Measurements from ENCODE around the gene PRDM10. TPM values are rescaled to one million over a fixed set of nuclear protein-coding genes. Genes with fewer than 3 reads are reported as not detected.
A peak's percentile ranks its signal among the peaks of the same experiment; 100 is the strongest.
"Not testable (repeated sequence)": the region's sequence is repeated elsewhere in the genome, so short reads cannot be mapped to it uniquely, and the experiment has no call there.

PRDM10 gene
- total RNA-seq, 4 donors from 2014 or later = 7.8 to 18.6 (median 9.7) TPM

DNA sequence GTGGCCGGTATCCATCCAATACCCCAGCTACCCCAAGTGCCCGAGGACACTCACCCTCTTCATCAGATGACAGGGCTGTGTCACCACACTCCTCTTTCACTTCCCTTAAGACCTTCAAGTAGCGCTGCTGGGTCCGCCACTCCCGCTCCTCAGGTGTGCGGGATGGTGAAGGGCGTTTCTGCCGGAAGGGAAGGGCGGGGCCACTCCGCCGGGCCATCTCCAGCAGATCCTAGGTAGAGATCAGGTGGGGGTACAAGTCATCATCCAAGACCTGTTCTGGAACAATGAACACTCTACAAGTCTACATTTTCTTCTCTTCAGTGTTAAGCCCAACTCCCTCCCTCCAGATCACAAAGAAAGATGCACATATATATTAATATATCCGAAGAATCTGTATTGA is 117.3 kb downstream of the PRDM10 start:
- intact Hi-C loops (cut with DNase I) = no loop called here

DNA sequence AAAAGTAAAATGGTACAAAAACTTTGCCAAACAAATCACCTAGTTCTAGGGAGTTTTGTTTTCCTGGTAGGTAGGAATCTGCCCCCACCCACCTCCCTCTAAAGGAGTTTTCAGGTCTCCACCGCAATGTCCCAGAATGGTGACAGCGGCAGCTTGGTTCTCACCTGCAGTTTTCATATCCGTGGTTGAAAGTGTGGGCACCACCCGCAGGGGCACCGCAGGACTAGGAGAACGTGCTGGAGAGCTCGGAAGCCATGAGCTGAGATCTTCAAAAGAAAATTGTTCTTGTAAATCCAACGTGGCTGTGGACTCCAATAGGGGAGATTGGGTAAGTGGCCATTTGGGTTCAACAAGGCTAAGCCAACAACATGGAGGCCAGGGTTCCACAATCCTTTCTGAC is 118.1 kb downstream of the PRDM10 start:
- Histone ChIP-seq H3K9me3 (no peaks in the 10 kb centered on the region), H3K36me3 (peaks cover 82 to 88% of the 10 kb centered on the region in 2 donors), H3K4me3 (replicated peaks in 1 of 3) (no peak overlapping the region), H3K27me3 (no peaks in the 10 kb centered on the region), H3K27ac (no peak overlapping the region), H3K4me1 (no peaks in the 10 kb centered on the region)
- WGBS, 2 donors = 92 to 95% methylated on average over 8 of the region's 8 CpGs
- TF ChIP-seq POLR2A (IDR thresholded peaks at IDR 0.05) = no peak
- TF ChIP-seq, protein P1, sequence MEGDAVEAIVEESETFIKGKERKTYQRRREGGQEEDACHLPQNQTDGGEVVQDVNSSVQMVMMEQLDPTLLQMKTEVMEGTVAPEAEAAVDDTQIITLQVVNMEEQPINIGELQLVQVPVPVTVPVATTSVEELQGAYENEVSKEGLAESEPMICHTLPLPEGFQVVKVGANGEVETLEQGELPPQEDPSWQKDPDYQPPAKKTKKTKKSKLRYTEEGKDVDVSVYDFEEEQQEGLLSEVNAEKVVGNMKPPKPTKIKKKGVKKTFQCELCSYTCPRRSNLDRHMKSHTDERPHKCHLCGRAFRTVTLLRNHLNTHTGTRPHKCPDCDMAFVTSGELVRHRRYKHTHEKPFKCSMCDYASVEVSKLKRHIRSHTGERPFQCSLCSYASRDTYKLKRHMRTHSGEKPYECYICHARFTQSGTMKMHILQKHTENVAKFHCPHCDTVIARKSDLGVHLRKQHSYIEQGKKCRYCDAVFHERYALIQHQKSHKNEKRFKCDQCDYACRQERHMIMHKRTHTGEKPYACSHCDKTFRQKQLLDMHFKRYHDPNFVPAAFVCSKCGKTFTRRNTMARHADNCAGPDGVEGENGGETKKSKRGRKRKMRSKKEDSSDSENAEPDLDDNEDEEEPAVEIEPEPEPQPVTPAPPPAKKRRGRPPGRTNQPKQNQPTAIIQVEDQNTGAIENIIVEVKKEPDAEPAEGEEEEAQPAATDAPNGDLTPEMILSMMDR (IDR thresholded peaks at IDR 0.05) = no peak
- no peak for DNase-seq
- intact Hi-C loops (cut with DNase I) = no loop called here

More for the DNA sequence above, 117.3 kb downstream of the PRDM10 start:
- Histone ChIP-seq H3K9me3 (no peaks in the 10 kb centered on the region), H3K36me3 (peaks cover 74 to 81% of the 10 kb centered on the region in 2 donors), H3K27me3 (no peaks in the 10 kb centered on the region), H3K4me1 (no peaks in the 10 kb centered on the region), H3K4me3 (replicated peaks in 1 of 3) (no peak overlapping the region), H3K27ac (no peak overlapping the region)
- TF ChIP-seq, protein P1 (IDR thresholded peaks at IDR 0.05) = no peak
- no peak for TF ChIP-seq POLR2A (IDR thresholded peaks at IDR 0.05)
- no peak for DNase-seq
- 97 to 98% methylated on average over 12 of the region's 12 CpGs for WGBS, 2 donors

DNA sequence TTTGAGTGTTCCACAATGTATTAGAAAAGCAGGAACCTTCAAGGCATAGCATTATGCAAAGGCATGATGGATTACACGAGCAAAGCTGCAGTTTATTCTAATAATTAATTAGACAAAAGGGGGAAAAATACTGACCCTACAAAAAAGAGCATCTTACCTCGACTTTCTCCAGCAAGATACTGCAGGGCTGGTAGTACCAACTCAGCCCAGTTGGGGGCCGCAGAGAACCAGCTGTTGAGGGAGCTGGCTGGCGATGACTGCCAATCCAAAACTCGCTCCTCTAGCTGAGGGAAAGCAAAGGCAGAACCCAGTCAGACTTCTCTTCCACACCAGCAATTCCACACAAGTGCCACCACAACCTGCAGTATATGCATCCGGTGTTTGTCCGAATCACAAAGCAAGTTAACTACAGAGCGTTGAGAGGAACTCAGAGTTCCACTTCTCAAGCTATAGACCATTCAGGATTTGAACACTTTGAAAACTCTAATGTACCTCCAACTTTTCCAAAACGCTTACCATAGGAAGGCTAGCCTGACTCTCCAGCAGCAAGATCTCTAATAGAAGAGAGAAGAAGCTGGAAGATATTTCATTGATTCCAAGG is 121.0 kb downstream of the PRDM10 start:
- no peaks in the 10 kb centered on the region for H3K9me3 ChIP-seq

DNA sequence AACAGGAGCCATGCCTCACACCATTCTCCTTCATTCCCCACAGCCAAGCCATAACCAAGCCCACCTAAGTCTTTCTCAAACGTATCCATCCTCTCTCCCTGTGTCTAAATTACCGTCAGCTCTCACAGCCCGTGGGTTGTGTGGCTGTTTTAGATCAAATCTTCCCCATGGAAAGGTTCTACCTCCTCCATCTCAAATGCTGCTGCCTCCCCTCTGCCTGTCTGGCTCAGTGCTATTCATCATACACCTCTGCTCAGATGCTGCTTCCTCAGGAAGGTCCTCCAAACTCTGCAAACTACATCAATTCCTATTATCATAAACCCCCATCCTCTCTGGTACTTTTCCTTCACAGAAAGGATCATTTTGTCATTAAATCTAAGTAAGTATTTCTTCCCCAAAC is 122.3 kb downstream of the PRDM10 start:
- TF ChIP-seq, protein P1 (IDR thresholded peaks at IDR 0.05) = no peak
- no peak for TF ChIP-seq POLR2A (IDR thresholded peaks at IDR 0.05)
- Histone ChIP-seq H3K9me3 (no peaks in the 10 kb centered on the region), H3K27ac (peak overlapping the region in 1 of 3 donors; percentile 83), H3K27me3 (no peaks in the 10 kb centered on the region), H3K36me3 (peaks cover 82 to 83% of the 10 kb centered on the region in 2 donors), H3K4me3 (replicated peaks in 1 of 3) (no peak overlapping the region), H3K4me1 (peaks cover 15 to 20% of the 10 kb centered on the region in 2 donors)
- intact Hi-C loops (cut with DNase I) = no loop called here
- DNase-seq = no peak
- 93 to 95% methylated on average over 3 of the region's 3 CpGs for WGBS, 2 donors

More for the DNA sequence above, 121.0 kb downstream of the PRDM10 start:
- TF ChIP-seq, protein P1 (IDR thresholded peaks at IDR 0.05) = peak in 4 of 6 experiments; percentile 49 to 59 (median 52)
- TF ChIP-seq POLR2A (IDR thresholded peaks at IDR 0.05) = no peak
- WGBS, 2 donors = 70 to 76% methylated on average over 9 of the region's 9 CpGs
- Histone ChIP-seq H3K4me1 (peaks cover 15 to 20% of the 10 kb centered on the region in 2 donors), H3K36me3 (peaks cover 83 to 87% of the 10 kb centered on the region in 2 donors), H3K27ac (no peak overlapping the region), H3K4me3 (replicated peaks in 1 of 3) (no peak overlapping the region), H3K27me3 (no peaks in the 10 kb centered on the region)
- intact Hi-C loops (cut with DNase I) = no loop called here
- DNase-seq = peak; percentile 55 to 65

DNA sequence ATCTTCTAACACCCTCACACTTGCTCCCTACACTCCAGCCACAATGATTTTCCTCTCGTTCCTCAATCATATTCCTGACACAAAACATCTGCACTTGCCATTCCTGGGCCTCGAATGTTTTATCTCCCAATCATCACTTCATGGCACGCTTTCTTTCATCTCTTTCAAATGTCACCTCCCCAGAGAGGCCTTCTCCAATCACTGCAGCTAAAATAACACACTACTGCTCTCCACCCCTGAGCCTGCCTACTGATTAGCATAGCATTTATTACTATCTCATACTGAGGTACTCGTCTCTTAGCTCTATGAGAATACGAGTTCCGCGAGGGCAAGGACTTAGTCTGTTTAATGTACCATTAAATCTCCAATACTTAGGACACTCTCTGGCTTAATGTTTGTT is 130.7 kb downstream of the PRDM10 start:
- peaks cover 82% of the 10 kb centered on the region in 2 donors for H3K36me3 ChIP-seq
- DNase-seq = no peak
- TF ChIP-seq, protein P1 (IDR thresholded peaks at IDR 0.05) = no peak
- no peak for TF ChIP-seq POLR2A (IDR thresholded peaks at IDR 0.05)
- no peaks in the 10 kb centered on the region for H3K27me3 ChIP-seq
- H3K4me3 ChIP-seq (replicated peaks in 1 of 3) = no peak overlapping the region
- intact Hi-C loops (cut with DNase I) = no loop called here
- peaks cover 6 to 8% of the 10 kb centered on the region in 2 donors for H3K4me1 ChIP-seq
- no peaks in the 10 kb centered on the region for H3K9me3 ChIP-seq
- H3K27ac ChIP-seq = no peak overlapping the region
- WGBS, 2 donors = 87 to 89% methylated on average over 7 of the region's 7 CpGs

DNA sequence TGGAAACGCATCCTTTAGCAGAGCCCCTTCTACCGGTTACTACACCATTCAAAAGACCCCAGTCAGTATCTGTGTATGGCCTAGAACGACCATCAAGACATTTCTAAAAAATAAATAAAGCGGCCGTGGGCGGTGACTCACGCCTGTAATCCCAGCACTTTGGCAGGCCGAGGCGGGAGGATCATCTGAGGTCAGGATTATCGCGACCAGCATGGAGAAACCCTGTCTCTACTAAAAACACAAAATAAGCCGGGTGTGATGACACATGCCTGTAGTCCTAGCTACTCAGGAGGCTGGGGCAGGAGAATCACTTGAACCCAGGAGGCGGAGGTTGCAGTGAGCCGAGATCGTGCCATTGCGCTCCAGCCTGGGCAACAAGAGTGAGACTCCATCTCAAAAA is 134.0 kb downstream of the PRDM10 start:
- H3K9me3 ChIP-seq; H3K27me3 ChIP-seq; H3K4me3 ChIP-seq (replicated peaks in 1 of 3); DNase-seq; intact Hi-C loops (cut with DNase I): not testable (repeated sequence)
- H3K27ac ChIP-seq = peak overlapping the region in 1 of 3 donors; percentile 98
- WGBS, 2 donors = 91% methylated on average over 16 of the region's 16 CpGs
- H3K36me3 ChIP-seq = peaks cover 68 to 76% of the 10 kb centered on the region in 2 donors
- peaks cover 15 to 29% of the 10 kb centered on the region in 2 donors for H3K4me1 ChIP-seq
